ENCODE measurements around the gene RRP9.

The RRP9 gene

GRCh38 chr3:51945926-51946705 is 4.4 kb upstream of the RRP9 start:
- peaks cover 9% of the 10 kb centered on the region for H3K79me2 ChIP-seq (ENCODE audit: control insufficient read depth, low read length)

GRCh38 chr3:51945031-51945840 is 3.5 kb upstream of the RRP9 start:
- Histone ChIP-seq H3F3A (ENCODE audit: control insufficient read depth, insufficient read depth) (no peaks in the 10 kb centered on the region), H3K27ac (ENCODE audit: low read depth, low read length) (no peak overlapping the region), H3K79me2 (ENCODE audit: control insufficient read depth, low read length) (peaks cover 17% of the 10 kb centered on the region), H3K4me2 (ENCODE audit: low read length) (no peak overlapping the region), H3K36me3 (ENCODE audit: control insufficient read depth, low read length) (peaks cover 2% of the 10 kb centered on the region), H3K9me2 (replicated peaks; ENCODE audit: control insufficient read depth, low read length) (no peaks in the 10 kb centered on the region), H4K20me1 (ENCODE audit: control insufficient read depth, insufficient read depth, low read depth, low read length) (no peaks in the 10 kb centered on the region), H3K4me3 (ENCODE audit: low read length) (no peak overlapping the region), H3K4me1 (ENCODE audit: control insufficient read depth, low read length) (peaks cover 18% of the 10 kb centered on the region), H3K9me3 (ENCODE audit: control insufficient read depth, insufficient read depth, low read length) (no peaks in the 10 kb centered on the region), H3K27me3 (ENCODE audit: control insufficient read depth, low read length) (no peaks in the 10 kb centered on the region)
- TF ChIP-seq CTCF (IDR thresholded peaks at IDR 0.05; ENCODE audit: low read depth, low read length, poor library complexity, severe bottlenecking) (no peak), EZH2phosphoT487 (IDR thresholded peaks at IDR 0.05; ENCODE audit: borderline replicate concordance, low read length) (no peak)

More at GRCh38 chr3:51945926-51946705, 4.4 kb upstream of the RRP9 start:
- no peaks in the 10 kb centered on the region for H3K9me3 ChIP-seq (ENCODE audit: control insufficient read depth, insufficient read depth, low read length)
- no peak overlapping the region for H3K4me2 ChIP-seq (ENCODE audit: low read length)
- no peaks in the 10 kb centered on the region for H4K20me1 ChIP-seq (ENCODE audit: control insufficient read depth, insufficient read depth, low read depth, low read length)
- no peak overlapping the region for H3K4me3 ChIP-seq (ENCODE audit: low read length)
- peaks cover 11% of the 10 kb centered on the region for H3K4me1 ChIP-seq (ENCODE audit: control insufficient read depth, low read length)
- H3K36me3 ChIP-seq (ENCODE audit: control insufficient read depth, low read length) = no peaks in the 10 kb centered on the region; the same call in 1 of the 2 replicates
- no peaks in the 10 kb centered on the region for H3K9me2 ChIP-seq (replicated peaks; ENCODE audit: control insufficient read depth, low read length)
- TF ChIP-seq CTCF (IDR thresholded peaks at IDR 0.05; ENCODE audit: low read depth, low read length, poor library complexity, severe bottlenecking) = no peak
- no peak for TF ChIP-seq EZH2phosphoT487 (IDR thresholded peaks at IDR 0.05; ENCODE audit: borderline replicate concordance, low read length)
- H3K27ac ChIP-seq (ENCODE audit: low read depth, low read length) = no peak overlapping the region
- H3K27me3 ChIP-seq (ENCODE audit: control insufficient read depth, low read length) = no peaks in the 10 kb centered on the region
- H3F3A ChIP-seq (ENCODE audit: control insufficient read depth, insufficient read depth) = no peaks in the 10 kb centered on the region

GRCh38 chr3:51944451-51945021 is 2.8 kb upstream of the RRP9 start:
- H3K4me1 ChIP-seq (ENCODE audit: control insufficient read depth, low read length) = peaks cover 25% of the 10 kb centered on the region
- H4K20me1 ChIP-seq (ENCODE audit: control insufficient read depth, insufficient read depth, low read depth, low read length) = no peaks in the 10 kb centered on the region
- no peaks in the 10 kb centered on the region for H3K9me2 ChIP-seq (replicated peaks; ENCODE audit: control insufficient read depth, low read length)
- no peaks in the 10 kb centered on the region for H3K9me3 ChIP-seq (ENCODE audit: control insufficient read depth, insufficient read depth, low read length)
- no peak overlapping the region for H3K27ac ChIP-seq (ENCODE audit: low read depth, low read length)
- TF ChIP-seq CTCF (IDR thresholded peaks at IDR 0.05; ENCODE audit: low read depth, low read length, poor library complexity, severe bottlenecking) (no peak), EZH2phosphoT487 (IDR thresholded peaks at IDR 0.05; ENCODE audit: borderline replicate concordance, low read length) (no peak)
- no peaks in the 10 kb centered on the region for H3F3A ChIP-seq (ENCODE audit: control insufficient read depth, insufficient read depth)
- H3K79me2 ChIP-seq (ENCODE audit: control insufficient read depth, low read length) = peaks cover 24% of the 10 kb centered on the region
- H3K4me3 ChIP-seq (ENCODE audit: low read length) = no peak overlapping the region
- H3K4me2 ChIP-seq (ENCODE audit: low read length) = no peak overlapping the region
- peaks cover 9% of the 10 kb centered on the region for H3K36me3 ChIP-seq (ENCODE audit: control insufficient read depth, low read length)
- no peaks in the 10 kb centered on the region for H3K27me3 ChIP-seq (ENCODE audit: control insufficient read depth, low read length)
